HG02885 (cell line): Measurements from ENCODE around the gene LCN6.
"Not testable (repeated sequence)": the region's sequence is repeated elsewhere in the genome, so short reads cannot be mapped to it uniquely, and the experiment has no call there.

Experiments
- ATAC-seq: cut with Tn5 transposase; IDR thresholded peaks from one replicate; pipeline ENCODE4 v1.9.1; 2021; ENCODE audit warnings: mild to moderate bottlenecking; ENCODE audit not compliant: unreplicated experiment, poor library complexity

The LCN6 gene

DNA sequence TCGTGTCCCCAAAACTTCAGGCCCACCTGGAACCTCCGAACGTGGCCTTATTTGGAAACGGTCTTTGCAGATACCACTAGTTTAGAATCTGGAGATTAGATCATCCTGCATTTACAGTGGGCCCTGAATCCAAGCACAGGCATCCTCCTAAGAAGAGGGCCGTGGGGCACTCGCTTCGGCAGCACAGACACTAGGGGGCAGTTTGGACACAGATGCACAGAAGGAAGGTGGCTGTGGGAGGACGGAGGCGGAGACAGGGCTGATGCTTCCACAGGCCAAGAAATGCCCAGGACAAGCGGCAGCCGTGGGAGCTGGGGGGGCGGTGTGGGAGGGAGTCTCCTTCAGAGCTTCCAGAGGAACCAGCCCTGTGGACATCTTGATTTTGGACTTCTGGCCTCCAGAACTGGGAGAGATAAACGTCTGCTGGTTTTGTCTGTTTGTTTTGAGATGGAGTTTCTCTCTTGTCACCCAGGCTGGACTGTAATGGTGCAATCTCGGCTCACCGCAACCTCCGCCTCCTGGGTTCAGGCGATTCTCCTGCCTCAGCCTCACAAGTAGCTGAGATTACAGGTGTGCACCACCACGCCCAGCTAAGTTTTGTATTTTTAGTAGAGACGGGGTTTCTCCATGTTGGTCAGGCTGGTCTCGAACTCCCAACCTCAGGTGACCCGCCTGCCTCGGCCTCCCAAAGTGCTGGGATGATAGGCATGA is 12.7 kb upstream of the LCN6 start:
- ATAC-seq = not testable (repeated sequence)

GRCh38 chr9:136760424-136760823 is 12.1 kb upstream of the LCN6 start:
- no peak for ATAC-seq

GRCh38 chr9:136759436-136760325 is 11.4 kb upstream of the LCN6 start:
- ATAC-seq = no peak

DNA sequence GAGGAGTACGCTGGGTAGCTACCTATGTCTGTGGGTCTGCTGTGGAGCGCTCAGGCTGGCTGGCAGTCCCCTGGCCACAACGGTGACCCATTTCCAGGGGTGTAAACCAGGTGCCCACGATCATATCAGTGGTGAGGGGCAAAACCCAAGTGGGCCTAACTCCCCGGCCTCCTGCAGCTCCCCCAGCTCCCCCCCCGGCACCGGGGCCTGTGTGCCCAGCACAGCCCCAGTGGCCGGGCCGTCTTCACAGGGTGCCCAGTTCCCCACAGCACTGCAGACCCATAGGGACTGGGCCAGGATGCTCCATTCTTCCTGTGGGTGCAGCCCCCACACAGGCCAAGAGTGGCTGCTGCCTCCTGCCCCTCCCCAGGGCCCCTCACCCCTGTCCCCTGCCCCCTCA is 10.7 kb upstream of the LCN6 start:
- ATAC-seq = no peak

DNA sequence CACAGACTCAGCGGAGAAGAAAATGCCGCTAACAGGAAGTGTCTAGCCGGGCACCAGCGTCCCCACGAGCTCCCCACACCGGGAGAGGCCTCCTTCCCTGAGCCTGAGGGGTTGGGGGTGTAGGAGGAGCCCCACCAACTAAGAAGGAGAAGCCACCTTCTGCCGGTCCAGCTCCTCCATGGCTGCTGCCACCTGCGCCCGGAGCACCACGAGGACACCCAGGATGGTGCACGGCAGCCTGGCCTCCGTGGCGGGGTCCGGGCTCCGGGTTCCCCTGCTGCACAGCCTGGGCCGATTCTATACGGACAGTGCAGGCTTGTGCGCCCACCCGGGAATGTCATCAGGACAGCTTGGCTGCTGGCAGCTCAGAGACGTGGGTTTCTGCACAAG is 9.4 kb upstream of the LCN6 start:
- no peak for ATAC-seq

- ATAC-seq = no peak
Measured at GRCh38 chr9:136757328-136757727, 9.0 kb upstream of the LCN6 start.

- no peak for ATAC-seq
Measured at GRCh38 chr9:136756836-136757235, 8.5 kb upstream of the LCN6 start.

DNA sequence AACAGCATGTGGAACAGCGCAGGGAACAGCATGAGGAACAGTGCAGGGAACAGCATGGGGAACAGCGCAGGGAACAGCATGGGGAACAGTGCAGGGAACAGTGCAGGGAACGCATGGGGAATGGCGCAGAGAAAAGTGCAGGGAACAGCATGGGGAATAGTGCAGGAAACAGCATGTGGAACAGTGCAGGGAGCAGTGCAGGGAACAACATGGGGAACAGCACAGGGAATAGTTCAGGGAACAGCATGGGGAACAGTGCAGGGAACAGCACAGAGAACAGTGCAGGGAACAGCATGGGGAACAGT is 7.8 kb upstream of the LCN6 start:
- ATAC-seq = no peak

- ATAC-seq = not testable (repeated sequence)
Measured at GRCh38 chr9:136755302-136756133, 7.2 kb upstream of the LCN6 start.

GRCh38 chr9:136754626-136755301 is 6.4 kb upstream of the LCN6 start:
- ATAC-seq = no peak

DNA sequence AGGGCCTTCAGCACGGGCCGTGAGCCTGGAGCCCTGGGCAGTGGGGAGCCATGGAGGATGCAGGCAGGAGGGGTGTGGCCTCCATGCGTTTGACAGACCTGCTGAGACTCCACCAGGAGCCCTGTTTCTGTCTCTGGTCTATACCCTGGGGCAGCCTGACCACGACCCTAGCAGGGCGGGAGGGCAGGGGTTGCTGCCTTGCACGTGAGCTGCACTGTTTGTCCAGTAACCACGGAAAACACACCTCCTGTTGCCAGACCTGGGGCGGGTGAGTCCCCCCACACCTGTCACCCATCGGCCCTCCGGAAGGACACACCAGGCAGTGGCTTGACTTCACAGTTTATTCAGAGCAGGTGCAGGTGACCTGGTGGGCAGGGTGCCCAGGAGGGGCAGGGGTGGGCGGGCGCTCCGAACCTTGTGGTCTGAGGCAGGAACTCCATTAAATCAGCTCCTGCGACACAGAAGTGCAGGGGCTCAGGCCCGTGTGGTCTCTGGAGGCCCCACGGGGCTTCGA is 5.8 kb upstream of the LCN6 start:
- no peak for ATAC-seq

- ATAC-seq = no peak
Measured at GRCh38 chr9:136753371-136754058, 5.2 kb upstream of the LCN6 start.

DNA sequence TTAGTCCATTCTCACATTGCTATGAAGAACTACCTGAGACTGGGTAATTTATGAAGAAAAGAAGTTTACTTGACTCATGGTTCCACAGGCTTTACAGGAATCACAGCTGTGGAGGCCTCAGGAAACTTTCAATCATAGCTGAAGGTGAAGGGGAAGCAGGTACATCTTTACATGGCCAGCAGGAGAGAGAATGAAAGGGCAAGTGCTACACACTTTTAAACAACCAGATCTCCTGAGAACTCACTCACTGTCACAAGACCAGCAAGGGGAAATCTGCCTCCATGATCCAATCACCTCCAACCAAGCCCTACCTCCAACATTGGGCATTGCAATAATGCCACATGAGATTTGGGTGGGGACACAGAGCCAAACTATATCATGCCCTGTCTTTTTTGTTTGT is 3.5 kb upstream of the LCN6 start:
- ATAC-seq = no peak

DNA sequence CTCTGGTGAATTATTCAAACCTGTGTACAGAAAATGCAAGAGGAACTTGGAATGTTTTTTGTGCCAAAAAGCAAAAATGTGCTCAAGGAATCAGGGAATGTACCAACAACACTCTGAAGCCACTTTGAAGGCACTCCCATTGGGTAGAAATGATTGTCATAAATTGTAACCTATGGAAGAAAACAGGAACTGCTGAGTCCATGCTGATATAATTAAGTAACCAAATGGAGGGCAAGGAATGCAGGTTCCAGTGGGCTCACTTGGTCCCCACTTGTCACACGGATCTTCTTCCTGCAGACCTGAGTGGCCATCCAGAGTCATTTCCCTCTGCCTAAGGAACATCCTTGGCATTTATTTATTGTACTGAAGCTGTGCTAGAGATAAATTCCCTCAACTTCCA is 2.9 kb upstream of the LCN6 start:
- ATAC-seq = no peak

GRCh38 chr9:136750526-136750925 is 2.2 kb upstream of the LCN6 start:
- no peak for ATAC-seq

DNA sequence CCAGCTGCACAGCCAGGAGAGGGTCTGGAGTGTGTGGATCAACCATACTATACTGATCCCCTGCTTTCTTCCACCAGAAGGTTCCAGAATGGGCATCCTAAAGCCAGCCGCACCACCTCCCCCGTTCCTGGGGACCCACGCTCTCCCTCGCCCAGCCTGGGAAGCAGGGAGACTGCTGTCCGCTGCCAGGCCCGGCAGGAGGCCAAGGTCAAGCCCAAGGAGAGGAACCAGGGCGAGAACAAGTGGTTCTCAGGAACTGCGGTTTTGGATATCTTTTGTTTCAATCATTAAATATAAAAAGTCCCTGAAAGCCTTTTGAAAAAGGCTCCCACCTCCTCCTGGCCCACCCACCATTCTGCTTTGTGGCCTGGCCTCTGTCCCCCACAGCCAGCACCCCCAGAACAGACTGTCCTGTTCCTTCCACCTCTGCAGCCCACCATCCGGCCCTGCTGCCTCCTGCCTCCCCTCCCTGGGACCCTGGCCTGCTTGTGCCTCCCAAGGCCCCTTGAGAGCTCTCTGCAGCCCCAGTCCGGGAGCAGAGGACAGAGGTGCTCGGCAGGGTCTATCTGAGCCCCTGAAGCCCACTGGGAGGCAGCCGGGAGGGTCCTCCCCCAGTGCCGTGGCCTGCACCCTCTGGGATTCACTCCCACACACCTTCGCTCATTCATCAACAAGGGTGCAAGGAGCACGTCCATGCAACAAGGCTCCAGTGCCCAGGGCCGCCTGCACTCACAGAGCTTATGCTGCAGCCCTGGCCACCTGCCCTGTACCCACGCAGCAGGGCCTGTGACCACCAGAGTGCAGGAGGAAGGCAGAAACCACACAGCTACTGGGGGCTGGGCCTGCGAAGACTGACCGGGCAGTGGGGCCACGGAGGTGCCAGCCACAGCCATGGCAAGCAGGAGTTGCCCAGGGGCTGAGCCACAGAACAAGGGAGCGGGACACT is 614 bp upstream of the LCN6 start:
- ATAC-seq = no peak

DNA sequence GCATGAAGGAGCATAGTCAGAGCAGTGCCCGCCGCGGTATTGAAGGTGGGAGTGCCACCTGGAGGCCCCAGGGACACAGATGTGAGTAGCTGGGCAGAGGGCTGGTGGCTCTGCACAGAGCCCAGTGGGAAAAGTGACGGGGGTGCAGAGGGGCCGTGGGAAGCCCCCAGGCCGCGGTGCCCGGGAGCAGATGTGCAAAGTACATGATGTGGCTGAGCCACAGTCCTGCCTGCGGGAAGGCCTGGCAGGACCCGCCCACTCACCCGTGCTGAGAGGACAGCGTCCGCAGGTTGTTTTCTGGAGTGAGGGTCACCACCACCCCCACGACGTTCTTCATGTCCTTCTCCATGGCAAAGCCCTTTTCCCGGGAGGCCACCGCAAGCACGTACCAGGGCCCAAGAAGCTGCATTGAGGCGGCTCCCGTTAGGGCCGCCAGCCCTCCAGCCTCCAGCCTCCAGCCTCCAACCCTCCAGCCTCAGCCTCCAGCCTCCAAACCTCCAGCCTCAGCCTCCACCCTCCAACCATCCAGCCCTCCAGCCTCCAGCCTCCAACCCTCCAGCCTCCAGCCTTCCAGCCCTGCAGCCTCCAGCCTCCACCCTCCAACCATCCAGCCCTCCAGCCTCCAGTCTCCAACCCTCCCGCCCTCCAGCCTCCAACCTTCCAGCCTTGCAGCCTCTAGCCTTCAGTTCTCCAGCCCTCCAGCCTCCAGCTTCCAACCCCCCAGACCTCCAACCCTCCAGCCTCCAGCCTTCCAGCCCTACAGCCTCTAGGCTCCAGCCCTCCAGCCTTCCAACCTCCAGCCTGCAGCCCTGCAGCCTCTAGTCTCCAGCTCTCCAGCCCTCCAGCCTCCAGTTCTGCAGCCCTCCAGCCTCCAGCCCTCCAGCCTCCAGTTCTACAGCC is 914 bp downstream of the LCN6 start:
- no peak for ATAC-seq

DNA sequence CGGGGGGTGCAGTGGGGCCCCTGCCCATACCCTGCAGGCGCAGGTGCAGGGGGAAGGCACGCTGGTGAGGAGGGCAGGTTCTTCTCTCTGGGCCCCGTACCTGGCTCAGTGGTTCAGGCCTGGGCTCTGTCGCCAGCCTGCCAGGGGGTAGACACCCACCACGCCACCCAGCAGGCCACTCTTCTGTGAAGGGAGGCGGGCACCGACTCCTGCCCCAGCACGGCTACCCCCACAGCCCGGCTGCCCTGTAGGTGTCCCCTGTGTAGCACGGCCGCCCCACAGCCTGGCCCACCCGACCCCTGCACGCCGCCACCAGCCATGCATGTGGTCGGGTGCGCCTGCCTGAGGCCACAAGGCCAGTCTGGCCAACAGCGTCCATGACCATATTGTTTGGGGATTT is 1.7 kb downstream of the LCN6 start:
- ATAC-seq = no peak
